ENCODE results near the gene SAP25. TPM values are rescaled to one million over a fixed set of nuclear protein-coding genes. Genes with fewer than 3 reads are reported as not detected.

The SAP25 gene
- total RNA-seq, 1 experiment from 2014 or later: 4.4 TPM

DNA sequence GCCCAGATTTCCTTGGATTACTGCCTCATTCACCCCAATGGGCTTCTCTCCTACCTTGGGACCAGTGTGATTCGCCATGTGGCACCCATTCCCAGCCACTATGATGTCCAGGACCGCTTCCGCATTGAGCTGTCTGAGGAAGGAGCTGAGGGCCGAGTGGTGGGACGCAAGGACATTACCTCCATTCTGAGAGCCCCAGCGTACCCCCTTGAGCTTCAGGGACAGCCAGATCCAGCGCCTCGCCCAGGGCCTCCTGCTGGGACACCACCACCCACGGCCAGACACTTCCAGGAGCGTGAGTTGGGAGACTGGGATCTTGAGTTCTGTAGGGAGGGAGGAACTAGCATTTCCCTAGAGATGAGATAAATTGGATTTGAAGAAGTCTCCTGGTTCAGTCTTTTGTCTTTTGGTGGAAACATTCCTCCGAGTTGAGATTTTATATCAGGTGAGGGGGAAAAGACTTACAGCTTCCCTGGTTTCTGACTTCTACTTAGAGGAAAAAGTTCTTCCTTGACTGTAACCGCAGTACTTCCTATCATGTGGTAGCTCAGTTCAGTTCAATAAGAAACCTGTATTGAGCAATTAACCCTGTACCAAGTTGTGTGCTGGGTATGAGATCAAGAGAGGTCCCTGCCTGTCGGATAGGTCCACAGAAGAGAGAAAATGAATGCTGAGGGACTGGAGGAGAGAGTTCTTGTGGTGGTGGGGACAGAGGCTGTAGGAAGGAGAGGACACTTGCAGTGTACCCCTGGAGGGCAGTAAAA lies 39.9 kb upstream of the SAP25 start:
- peaks cover 0 to 2% of the 10 kb centered on the region in 2 experiments; a peak in 1 of 4 replicates for H3K36me3 ChIP-seq (ENCODE audit: control insufficient read depth in 1 of 2, insufficient read depth in 2 of 2, low read length in 2 of 2)
- H3K4me1 ChIP-seq (ENCODE audit: control insufficient read depth in 1 of 2, insufficient read depth in 2 of 2, low read length in 2 of 2): peaks cover 3 to 35% of the 10 kb centered on the region in 2 experiments
- no peaks in the 10 kb centered on the region for H3K27me3 ChIP-seq (ENCODE audit: insufficient read depth, low read length)
- DNase-seq (ENCODE audit: low read depth, low spot score): no peak
- intact Hi-C loops (cut with micrococcal nuclease): no loop called here
- no peak overlapping the region for H3K27ac ChIP-seq (ENCODE audit: low read depth, low read length)
- H3K9me3 ChIP-seq (ENCODE audit: control insufficient read depth in 1 of 2, insufficient read depth in 1 of 2, low read depth in 1 of 2, low read length in 2 of 2): no peaks in the 10 kb centered on the region
- H3K4me3 ChIP-seq (replicated peaks in 1 of 2; ENCODE audit: low read depth in 1 of 2, low read length in 2 of 2): peak overlapping the region; percentile 73 to 89
- no peak overlapping the region for H2AFZ ChIP-seq (ENCODE audit: low read depth, low read length, poor library complexity, severe bottlenecking)
- ChIA-PET POLR2A (interaction anchor here (1.8 to 3.2 kb wide), 2 partner anchors 16 to 28 kb away, joined by 6 to 23 read pairs; partner anchors contain the start of genes FBXO24 and LRCH4), RAD21 (ENCODE audit: low non-redundant PET in 1 of 2, low total read pairs in 2 of 2, uncharacterized antibody in 2 of 2, unreplicated experiment in 2 of 2) (no interaction called here), CTCF (interaction anchor here (0.9 to 2.5 kb wide), 8 partner anchors 15 to 214 kb away, joined by 3 to 12 read pairs (median 4); partner anchors contain the start of genes EPHB4, FBXO24, LRCH4 and POP7)
- BruUV-seq (replicated peaks): no TSS peak
- H3K4me2 ChIP-seq (ENCODE audit: low read length): peak overlapping the region; percentile 97
- TF ChIP-seq SRF (IDR thresholded peaks at IDR 0.05; ENCODE audit: low read depth): no peak
- TF ChIP-seq CEBPB (IDR thresholded peaks at IDR 0.05; ENCODE audit: low read depth): no peak
- TF ChIP-seq SIN3A (IDR thresholded peaks at IDR 0.05; ENCODE audit: low read depth): no peak
- no peak for TF ChIP-seq ATF3 (IDR thresholded peaks at IDR 0.05)
- TF ChIP-seq YY1 (IDR thresholded peaks at IDR 0.05; ENCODE audit: extremely low read depth, insufficient replicate concordance, low read depth, low read length): no peak
- TF ChIP-seq, protein P1, sequence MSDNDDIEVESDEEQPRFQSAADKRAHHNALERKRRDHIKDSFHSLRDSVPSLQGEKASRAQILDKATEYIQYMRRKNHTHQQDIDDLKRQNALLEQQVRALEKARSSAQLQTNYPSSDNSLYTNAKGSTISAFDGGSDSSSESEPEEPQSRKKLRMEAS (IDR thresholded peaks at IDR 0.05): no peak
- no peak for TF ChIP-seq SP1 (IDR thresholded peaks at IDR 0.05; ENCODE audit: low read depth)
- TF ChIP-seq EZH2phosphoT487 (IDR thresholded peaks at IDR 0.05; ENCODE audit: borderline replicate concordance): no peak
- TF ChIP-seq, protein P2, sequence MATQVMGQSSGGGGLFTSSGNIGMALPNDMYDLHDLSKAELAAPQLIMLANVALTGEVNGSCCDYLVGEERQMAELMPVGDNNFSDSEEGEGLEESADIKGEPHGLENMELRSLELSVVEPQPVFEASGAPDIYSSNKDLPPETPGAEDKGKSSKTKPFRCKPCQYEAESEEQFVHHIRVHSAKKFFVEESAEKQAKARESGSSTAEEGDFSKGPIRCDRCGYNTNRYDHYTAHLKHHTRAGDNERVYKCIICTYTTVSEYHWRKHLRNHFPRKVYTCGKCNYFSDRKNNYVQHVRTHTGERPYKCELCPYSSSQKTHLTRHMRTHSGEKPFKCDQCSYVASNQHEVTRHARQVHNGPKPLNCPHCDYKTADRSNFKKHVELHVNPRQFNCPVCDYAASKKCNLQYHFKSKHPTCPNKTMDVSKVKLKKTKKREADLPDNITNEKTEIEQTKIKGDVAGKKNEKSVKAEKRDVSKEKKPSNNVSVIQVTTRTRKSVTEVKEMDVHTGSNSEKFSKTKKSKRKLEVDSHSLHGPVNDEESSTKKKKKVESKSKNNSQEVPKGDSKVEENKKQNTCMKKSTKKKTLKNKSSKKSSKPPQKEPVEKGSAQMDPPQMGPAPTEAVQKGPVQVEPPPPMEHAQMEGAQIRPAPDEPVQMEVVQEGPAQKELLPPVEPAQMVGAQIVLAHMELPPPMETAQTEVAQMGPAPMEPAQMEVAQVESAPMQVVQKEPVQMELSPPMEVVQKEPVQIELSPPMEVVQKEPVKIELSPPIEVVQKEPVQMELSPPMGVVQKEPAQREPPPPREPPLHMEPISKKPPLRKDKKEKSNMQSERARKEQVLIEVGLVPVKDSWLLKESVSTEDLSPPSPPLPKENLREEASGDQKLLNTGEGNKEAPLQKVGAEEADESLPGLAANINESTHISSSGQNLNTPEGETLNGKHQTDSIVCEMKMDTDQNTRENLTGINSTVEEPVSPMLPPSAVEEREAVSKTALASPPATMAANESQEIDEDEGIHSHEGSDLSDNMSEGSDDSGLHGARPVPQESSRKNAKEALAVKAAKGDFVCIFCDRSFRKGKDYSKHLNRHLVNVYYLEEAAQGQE (IDR thresholded peaks at IDR 0.05; ENCODE audit: low read depth): no peak
- TF ChIP-seq ZNF274 (IDR thresholded peaks at IDR 0.05; ENCODE audit: low read depth, low read length): no peak
- TF ChIP-seq RAD21 (IDR thresholded peaks at IDR 0.05; ENCODE audit: low read depth): no peak
- no peak for TF ChIP-seq POLR2A (IDR thresholded peaks at IDR 0.05; ENCODE audit: borderline replicate concordance, extremely low read depth, insufficient read depth, insufficient read length)
- TF ChIP-seq ELF1 (IDR thresholded peaks at IDR 0.05; ENCODE audit: borderline replicate concordance, low read depth): no peak
- TF ChIP-seq, protein P3, sequence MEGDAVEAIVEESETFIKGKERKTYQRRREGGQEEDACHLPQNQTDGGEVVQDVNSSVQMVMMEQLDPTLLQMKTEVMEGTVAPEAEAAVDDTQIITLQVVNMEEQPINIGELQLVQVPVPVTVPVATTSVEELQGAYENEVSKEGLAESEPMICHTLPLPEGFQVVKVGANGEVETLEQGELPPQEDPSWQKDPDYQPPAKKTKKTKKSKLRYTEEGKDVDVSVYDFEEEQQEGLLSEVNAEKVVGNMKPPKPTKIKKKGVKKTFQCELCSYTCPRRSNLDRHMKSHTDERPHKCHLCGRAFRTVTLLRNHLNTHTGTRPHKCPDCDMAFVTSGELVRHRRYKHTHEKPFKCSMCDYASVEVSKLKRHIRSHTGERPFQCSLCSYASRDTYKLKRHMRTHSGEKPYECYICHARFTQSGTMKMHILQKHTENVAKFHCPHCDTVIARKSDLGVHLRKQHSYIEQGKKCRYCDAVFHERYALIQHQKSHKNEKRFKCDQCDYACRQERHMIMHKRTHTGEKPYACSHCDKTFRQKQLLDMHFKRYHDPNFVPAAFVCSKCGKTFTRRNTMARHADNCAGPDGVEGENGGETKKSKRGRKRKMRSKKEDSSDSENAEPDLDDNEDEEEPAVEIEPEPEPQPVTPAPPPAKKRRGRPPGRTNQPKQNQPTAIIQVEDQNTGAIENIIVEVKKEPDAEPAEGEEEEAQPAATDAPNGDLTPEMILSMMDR (IDR thresholded peaks at IDR 0.05 in 2 of 3, conservative IDR thresholded peaks at IDR 0.05 in 1 of 3; ENCODE audit: borderline replicate concordance in 1 of 3, insufficient read depth in 1 of 3, low read depth in 2 of 3, low read length in 2 of 3): no peak
- no peak for TF ChIP-seq EGR1 (IDR thresholded peaks at IDR 0.05; ENCODE audit: low read depth)
- no peak for TF ChIP-seq ZBTB33 (IDR thresholded peaks at IDR 0.05; ENCODE audit: extremely low read depth, insufficient replicate concordance, low read length)
- H3K9me2 ChIP-seq (ENCODE audit: insufficient read depth): no peaks in the 10 kb centered on the region
- no peak for ATAC-seq
- no peaks in the 10 kb centered on the region for H3K79me2 ChIP-seq (ENCODE audit: insufficient read depth, low read length)
- H4K20me1 ChIP-seq (ENCODE audit: insufficient read depth): no peaks in the 10 kb centered on the region
- peak overlapping the region; percentile 65 for H3K9ac ChIP-seq (ENCODE audit: low read length)

Data from HCT116 (cell line).